ENCODE measurements around the gene ZP1.
"Not testable (repeated sequence)": the region's sequence is repeated elsewhere in the genome, so short reads cannot be mapped to it uniquely, and the experiment has no call there.

The ZP1 gene

GRCh38 chr11:60866911-60867870 is at the start of gene ZP1:
Gene ZP1 (plus strand): TSS chr11:60867542. CDS start chr11:60867562, 20 bp downstream.
- DNase-seq, result peak; percentile 8 to 46

- DNase-seq, result no peak
Observed at GRCh38 chr11:60818057-60818456, 49.3 kb upstream of the ZP1 start.

- DNase-seq, result no peak
Observed at GRCh38 chr11:60821827-60822599, 45.3 kb upstream of the ZP1 start.

- not testable (repeated sequence) for DNase-seq
Observed at GRCh38 chr11:60823745-60824306, 43.5 kb upstream of the ZP1 start.

GRCh38 chr11:60825118-60825517 is 42.2 kb upstream of the ZP1 start:
- DNase-seq, result no peak

GRCh38 chr11:60825790-60826189 is 41.6 kb upstream of the ZP1 start:
- no peak for DNase-seq

GRCh38 chr11:60830478-60831142 is 36.7 kb upstream of the ZP1 start:
- no peak for DNase-seq

GRCh38 chr11:60831143-60831500 is 36.2 kb upstream of the ZP1 start:
- peak; percentile 42 to 78 for DNase-seq

- no peak for DNase-seq
Observed at GRCh38 chr11:60831501-60832079, 35.8 kb upstream of the ZP1 start.

- DNase-seq, result no peak
Observed at GRCh38 chr11:60834742-60835533, 32.4 kb upstream of the ZP1 start.

- no peak for DNase-seq
Observed at GRCh38 chr11:60835534-60835846, 31.9 kb upstream of the ZP1 start.

GRCh38 chr11:60836866-60837515 is 30.4 kb upstream of the ZP1 start:
- no peak for DNase-seq

- no peak for DNase-seq
Observed at GRCh38 chr11:60838132-60838531, 29.2 kb upstream of the ZP1 start.

GRCh38 chr11:60840470-60841430 is 26.6 kb upstream of the ZP1 start:
- DNase-seq, result no peak

- peak; percentile 85 to 94 for DNase-seq
Observed at GRCh38 chr11:60841797-60842667, 25.3 kb upstream of the ZP1 start, which contains the start of gene CCDC86. Gene CCDC86 (plus strand): TSS chr11:60842113. CDS start chr11:60842125, 12 bp downstream.

GRCh38 chr11:60842668-60843600 is 24.4 kb upstream of the ZP1 start:
- DNase-seq, result no peak

GRCh38 chr11:60844045-60844869 is 23.1 kb upstream of the ZP1 start:
- DNase-seq, result no peak

Measured in NCI-H1930 (cell line).